K562 (cell line): ENCODE measurements around the gene EPX. TPM values are rescaled to one million over a fixed set of nuclear protein-coding genes. Genes with fewer than 3 reads are reported as not detected.

Source experiments
- ATAC-seq: fragments of 200-7000 bp; cut with Tn5 transposase; 3 replicates; pipeline ENCODE4 v1.9.1; 2020; ENCODE audit warnings: moderate library complexity
- BruUV-seq: library from RNA; stranded (reverse); fragments of 400-500 nt; replicated peaks from 2 replicates; lab custom pipeline; 2021; lab: Mats Ljungman, UMichigan
- CTCF ChIA-PET: fragments of 300-600 bp; formaldehyde crosslinking; extraction: SDS; loops from one replicate; lab custom pipeline; 2021; ENCODE audit warnings: low intra/inter-chr PET ratio; lab: Yijun Ruan, JAX
- POLR2A ChIA-PET: fragments of 300-600, 350-650 bp; sonication (Branson Sonifier 250); formaldehyde crosslinking; extraction: SDS; loops from one replicate; lab custom pipeline; 2021; ENCODE audit warnings: antibody characterized with exemption, inconsistent platforms; lab: Yijun Ruan, JAX
- DNase-seq, 4 experiments: peaks; one replicate each; pipeline versions ENCODE4 v3.0.0 to v3.0.0-alpha.2; 2011 to 2018; ENCODE audit warnings: low spot score in 3 of 4, mixed read lengths in 3 of 4; ENCODE audit errors: extremely low read depth in 1 of 4
- FAIRE-seq: peaks from 2 replicates; lab custom pipeline; 2011; peaks lifted over from hg19 to GRCh38; lab: Jason Lieb, UNC
- H2AFZ ChIP-seq: 2 replicates; pipeline ENCODE4 v1.6.0; 2011; ENCODE audit warnings: low read depth, low read length, control low read depth, inconsistent platforms
- H3K27ac ChIP-seq: fragments of 200-600 bp; 3 replicates; pipeline ENCODE4 v1.8.0; 2011; ENCODE audit warnings: low read depth, mild to moderate bottlenecking, control low read depth, inconsistent platforms, low read length, moderate library complexity, mixed read lengths; ENCODE audit errors: extremely low read depth
- H3K27me3 ChIP-seq, 2 experiments: fragments of 300-600 bp in 1 of 2; 2 replicates in 1 of 2; 3 replicates in 1 of 2; pipeline versions ENCODE4 v1.6.0 to v1.8.0; 2011; ENCODE audit warnings: inconsistent platforms in 2 of 2, low read length in 2 of 2, mild to moderate bottlenecking in 1 of 2, mixed read lengths in 1 of 2, moderate library complexity in 1 of 2; ENCODE audit not compliant: control insufficient read depth in 2 of 2, insufficient read depth in 2 of 2
- H3K36me3 ChIP-seq: fragments of 300-600 bp; 3 replicates; pipeline ENCODE4 v1.8.0; 2011; ENCODE audit warnings: mild to moderate bottlenecking, low read length, inconsistent platforms; ENCODE audit not compliant: control insufficient read depth, insufficient read depth
- H3K4me1 ChIP-seq, 2 experiments: fragments of 200-600 bp in 1 of 2; replicated peaks in 1 of 2; 2 replicates in 1 of 2; 3 replicates in 1 of 2; pipeline versions ENCODE4 v1.5.1 to v1.8.0; 2011; ENCODE audit warnings: inconsistent platforms in 2 of 2, low read length in 2 of 2, mild to moderate bottlenecking in 1 of 2, mixed read lengths in 1 of 2, moderate library complexity in 1 of 2; ENCODE audit not compliant: control insufficient read depth in 2 of 2, insufficient read depth in 2 of 2
- H3K4me2 ChIP-seq: 2 replicates; pipeline ENCODE4 v1.6.1; 2011; ENCODE audit warnings: low read length, control low read depth, inconsistent platforms, mixed read lengths; ENCODE audit not compliant: insufficient read depth
- H3K4me3 ChIP-seq: fragments of 200-600 bp; sonication (generic), shearing (Covaris generic); 2 replicates; pipeline ENCODE4 v1.5.1; 2016; ENCODE audit warnings: control low read depth, inconsistent platforms
- H3K79me2 ChIP-seq: fragments of 200-600 bp; 3 replicates; pipeline ENCODE4 v1.8.0; 2011; ENCODE audit warnings: low read length, inconsistent platforms; ENCODE audit not compliant: control insufficient read depth, insufficient read depth
- H3K9ac ChIP-seq, 2 experiments: 2 replicates each; pipeline versions ENCODE4 v1.6.0 to v1.6.1; 2011; ENCODE audit warnings: low read depth in 2 of 2, low read length in 2 of 2, control low read depth in 1 of 2, inconsistent platforms in 1 of 2, mild to moderate bottlenecking in 1 of 2, mixed read lengths in 1 of 2; ENCODE audit not compliant: insufficient read depth in 1 of 2
- H3K9me1 ChIP-seq: one replicate; pipeline ENCODE4 v1.6.0; 2011; ENCODE audit warnings: inconsistent platforms, mild to moderate bottlenecking, low read length, moderate library complexity; ENCODE audit not compliant: control insufficient read depth, insufficient read depth
- H3K9me3 ChIP-seq: replicated peaks from 2 replicates; pipeline ENCODE4 v1.5.1; 2011; ENCODE audit warnings: low read depth, low read length, inconsistent platforms; ENCODE audit not compliant: control insufficient read depth, insufficient read depth
- H4K20me1 ChIP-seq: replicated peaks from 2 replicates; pipeline ENCODE4 v1.6.1; 2011; ENCODE audit warnings: low read length, inconsistent platforms, mixed read lengths; ENCODE audit not compliant: control insufficient read depth, insufficient read depth
- BMI1 ChIP-seq: fragments of 150-350 bp; IDR thresholded peaks from 2 replicates; pipeline ENCODE4 v1.6.1; 2014; ENCODE audit warnings: low read length
- CBFA2T2 ChIP-seq: fragments of 450-650 bp; conservative IDR thresholded peaks from 2 replicates; pipeline ENCODE4 v1.6.1; 2017; ENCODE audit warnings: mild to moderate bottlenecking
- CBFB ChIP-seq: sonication (generic); formaldehyde crosslinking; IDR thresholded peaks from 2 replicates; pipeline ENCODE4 v1.4.0; 2020; ENCODE audit warnings: mild to moderate bottlenecking, missing genetic modification reagents
- CBX8 ChIP-seq: fragments of 200-600 bp; sonication (generic); IDR thresholded peaks from 2 replicates; pipeline ENCODE4 v1.6.1; 2012; ENCODE audit warnings: borderline replicate concordance, mixed run types, low read depth, mild to moderate bottlenecking, moderate library complexity, mixed read lengths, low read length, control low read depth, inconsistent platforms; ENCODE audit not compliant: poor library complexity, severe bottlenecking; ENCODE audit errors: extremely low read depth
- GATAD2B ChIP-seq: fragments of 450-650 bp; IDR thresholded peaks from 2 replicates; pipeline ENCODE4 v1.6.1; 2017; ENCODE audit warnings: mild to moderate bottlenecking, borderline replicate concordance
- KLF13 ChIP-seq: fragments of 450-650 bp; IDR thresholded peaks from 2 replicates; pipeline ENCODE4 v1.6.1; 2016; ENCODE audit warnings: missing genetic modification characterization, low read depth, mild to moderate bottlenecking, missing compliant biosample characterization, moderate library complexity, borderline replicate concordance
- NFIC ChIP-seq: fragments of 450-650 bp; IDR thresholded peaks from 2 replicates; pipeline ENCODE4 v1.6.1; 2017; ENCODE audit warnings: mild to moderate bottlenecking, inconsistent platforms
- TCF15 ChIP-seq: fragments of 250-450 bp; sonication (Bioruptor Pico); IDR thresholded peaks from 2 replicates; pipeline ENCODE4 v1.8.0; 2022; ENCODE audit warnings: moderate library complexity, mild to moderate bottlenecking, inconsistent platforms
- TOE1 ChIP-seq, 2 experiments: fragments of 450-650 bp in 1 of 2; sonication (generic) in 1 of 2; formaldehyde crosslinking in 1 of 2; IDR thresholded peaks; 2 replicates each; pipeline versions ENCODE4 v1.7.1 to v1.8.0; 2016 to 2022; ENCODE audit warnings: borderline replicate concordance in 2 of 2, mild to moderate bottlenecking in 2 of 2, antibody characterized with exemption in 1 of 2, inconsistent platforms in 1 of 2, low read depth in 1 of 2, missing genetic modification reagents in 1 of 2, moderate library complexity in 1 of 2
- ZBTB11 ChIP-seq, 3 experiments: fragments of 200-800 bp in 1 of 3; fragments of 250-450 bp in 1 of 3; fragments of 450-650 bp in 1 of 3; sonication (Bioruptor Pico) in 1 of 3; sonication (Bioruptor generic) in 1 of 3; formaldehyde crosslinking in 1 of 3; IDR thresholded peaks; 2 replicates each; pipeline versions ENCODE4 v1.6.1 to v1.8.0; 2016 to 2022; ENCODE audit warnings: mild to moderate bottlenecking in 2 of 3, missing genetic modification characterization in 2 of 3, missing compliant biosample characterization in 1 of 3, moderate library complexity in 1 of 3
- ZNF140 ChIP-seq: fragments of 250-450 bp; sonication (Bioruptor Pico); IDR thresholded peaks from 2 replicates; pipeline ENCODE4 v1.8.0; 2021; ENCODE audit warnings: moderate library complexity, mild to moderate bottlenecking, inconsistent platforms
- WGBS: fragments of 100-300 bp; shearing (Covaris generic); methylation state at CpG from one replicate; pipeline ENCODE4 v1.1.6; 2016; ENCODE audit warnings: low coverage, mixed read lengths; ENCODE audit not compliant: insufficient coverage; ENCODE audit errors: missing lambda C conversion rate; 5-methylcytosine and 5-hydroxymethylcytosine counted together
- in situ Hi-C: fragments of 300-500 bp; cut with MboI; formaldehyde crosslinking; loops from 4 replicates; pipeline ENCODE4 v1.15.0; 2018; ENCODE audit warnings: inconsistent platforms, mixed read lengths
- intact Hi-C: fragments of 100-400 bp; cut with micrococcal nuclease; formaldehyde crosslinking; loops from 2 replicates; pipeline ENCODE4 v1.14.2; 2022
- polyA plus RNA-seq, 8 experiments: library from polyadenylated mRNA; depleted of rRNA in 4 of 8; stranded (reverse) in 5 of 8; unstranded in 3 of 8; fragments of >200 nt; fragmentation: Nextera tagmentation in 2 of 8; fragmentation: Illumina TruSeq in 1 of 8; extraction: Ambion mirVana in 2 of 8; extraction: Trizol in 1 of 8; gene quantifications; 2 replicates each; pipeline versions ENCODE4 v1.2.1 to v1.2.3, GENCODE V29; 2011 to 2014; ENCODE audit warnings: inconsistent platforms in 1 of 8, missing spikeins in 1 of 8
- total RNA-seq, 7 experiments: library from RNA; depleted of rRNA in 6 of 7; stranded (reverse); fragments of >200 nt in 6 of 7; fragmentation: Illumina TruSeq in 2 of 7; extraction: Trizol in 2 of 7; gene quantifications; 2 replicates each; pipeline versions ENCODE4 v1.2.1 to v1.2.3, GENCODE V29; 2011 to 2021; ENCODE audit warnings: low replicate concordance in 1 of 7
- TF ChIP-seq, protein P1 (sequence below): fragments of 250-450 bp; sonication (Bioruptor Pico); IDR thresholded peaks from 2 replicates; pipeline ENCODE4 v1.8.0; 2021; ENCODE audit warnings: borderline replicate concordance, mild to moderate bottlenecking, moderate library complexity; ENCODE audit not compliant: poor library complexity, severe bottlenecking
- TF ChIP-seq, protein P2 (sequence below): fragments of 450-650 bp; IDR thresholded peaks from 2 replicates; pipeline ENCODE4 v1.6.1; 2016; ENCODE audit warnings: borderline replicate concordance

Gene EPX
- total and polyA plus RNA-seq, 9 of the 15 experiments (the other 6 are each of a cell fraction or from before 2014, with no cell fraction given), result 0.07 to 0.33 (median 0.19) TPM; not detected in 3

DNA sequence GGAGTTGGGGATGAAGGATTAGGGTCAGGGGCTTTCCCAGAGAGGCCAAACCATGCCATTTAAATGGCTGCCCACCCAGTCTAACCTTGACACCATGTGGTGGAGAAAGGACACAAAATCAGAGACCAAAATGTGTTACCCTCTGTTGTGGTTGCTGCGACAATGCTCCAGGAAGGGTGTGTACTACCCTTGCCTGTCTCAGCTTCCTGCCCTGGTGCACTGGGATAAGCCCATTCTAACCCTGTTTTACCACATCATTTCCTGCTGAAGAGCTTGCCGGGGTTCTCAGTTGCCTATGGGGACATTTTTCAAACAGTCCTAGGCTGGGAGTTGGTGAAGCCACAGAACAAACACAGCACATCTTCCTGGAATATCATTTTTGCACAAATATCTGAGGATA lies 39.5 kb upstream of the EPX start:
- Histone ChIP-seq H3K9me3 (no peaks in the 10 kb centered on the region), H3K4me1 (peaks cover 0 to 7% of the 10 kb centered on the region in 2 experiments; a peak in 2 of 5 replicates), H3K4me2 (no peak overlapping the region), H3K79me2 (no peaks in the 10 kb centered on the region), H3K27ac (no peak overlapping the region), H2AFZ (no peak overlapping the region), H3K27me3 (peaks cover 29 to 41% of the 10 kb centered on the region in 2 experiments), H3K36me3 (no peaks in the 10 kb centered on the region), H3K9me1 (no peaks in the 10 kb centered on the region), H3K4me3 (no peak overlapping the region), H3K9ac (no peak overlapping the region), H4K20me1 (no peaks in the 10 kb centered on the region)
- BruUV-seq, result no TSS peak
- intact Hi-C loops (no loop called here), in situ Hi-C loops (no loop called here)
- ChIA-PET POLR2A (interaction anchor here (1.0 kb wide), 1 partner anchor 95 kb away, joined by 3 read pairs; no protein-coding TSS in a partner anchor), CTCF (no interaction called here)
- DNase-seq (no peak), FAIRE-seq (no peak), ATAC-seq (no peak)
- 2% methylated on average over 2 of the region's 2 CpGs for WGBS
- no peak for TF ChIP-seq TOE1 (IDR thresholded peaks at IDR 0.05; ENCODE audit: borderline replicate concordance)
- TF ChIP-seq TOE1 (CRISPR knock-in tag; IDR thresholded peaks at IDR 0.05; ENCODE audit: borderline replicate concordance, low read depth), result no peak
- no peak for TF ChIP-seq BMI1
- no peak for TF ChIP-seq ZNF140 (CRISPR knock-in tag)
- TF ChIP-seq, protein P1, sequence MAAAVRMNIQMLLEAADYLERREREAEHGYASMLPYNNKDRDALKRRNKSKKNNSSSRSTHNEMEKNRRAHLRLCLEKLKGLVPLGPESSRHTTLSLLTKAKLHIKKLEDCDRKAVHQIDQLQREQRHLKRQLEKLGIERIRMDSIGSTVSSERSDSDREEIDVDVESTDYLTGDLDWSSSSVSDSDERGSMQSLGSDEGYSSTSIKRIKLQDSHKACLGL (CRISPR knock-in tag), result no peak
- TF ChIP-seq, protein P2, sequence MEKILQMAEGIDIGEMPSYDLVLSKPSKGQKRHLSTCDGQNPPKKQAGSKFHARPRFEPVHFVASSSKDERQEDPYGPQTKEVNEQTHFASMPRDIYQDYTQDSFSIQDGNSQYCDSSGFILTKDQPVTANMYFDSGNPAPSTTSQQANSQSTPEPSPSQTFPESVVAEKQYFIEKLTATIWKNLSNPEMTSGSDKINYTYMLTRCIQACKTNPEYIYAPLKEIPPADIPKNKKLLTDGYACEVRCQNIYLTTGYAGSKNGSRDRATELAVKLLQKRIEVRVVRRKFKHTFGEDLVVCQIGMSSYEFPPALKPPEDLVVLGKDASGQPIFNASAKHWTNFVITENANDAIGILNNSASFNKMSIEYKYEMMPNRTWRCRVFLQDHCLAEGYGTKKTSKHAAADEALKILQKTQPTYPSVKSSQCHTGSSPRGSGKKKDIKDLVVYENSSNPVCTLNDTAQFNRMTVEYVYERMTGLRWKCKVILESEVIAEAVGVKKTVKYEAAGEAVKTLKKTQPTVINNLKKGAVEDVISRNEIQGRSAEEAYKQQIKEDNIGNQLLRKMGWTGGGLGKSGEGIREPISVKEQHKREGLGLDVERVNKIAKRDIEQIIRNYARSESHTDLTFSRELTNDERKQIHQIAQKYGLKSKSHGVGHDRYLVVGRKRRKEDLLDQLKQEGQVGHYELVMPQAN, result no peak
- TF ChIP-seq TCF15 (CRISPR knock-in tag), result no peak
- no peak for TF ChIP-seq NFIC
- no peak for TF ChIP-seq GATAD2B
- TF ChIP-seq CBFA2T2, result no peak
- no peak for TF ChIP-seq KLF13 (tag)
- TF ChIP-seq ZBTB11 (CRISPR knock-in tag; IDR thresholded peaks at IDR 0.05), result no peak
- TF ChIP-seq CBFB, result no peak
- TF ChIP-seq CBX8, result no peak
